ENCODE measurements around the gene ANKRD7.

The ANKRD7 gene

DNA sequence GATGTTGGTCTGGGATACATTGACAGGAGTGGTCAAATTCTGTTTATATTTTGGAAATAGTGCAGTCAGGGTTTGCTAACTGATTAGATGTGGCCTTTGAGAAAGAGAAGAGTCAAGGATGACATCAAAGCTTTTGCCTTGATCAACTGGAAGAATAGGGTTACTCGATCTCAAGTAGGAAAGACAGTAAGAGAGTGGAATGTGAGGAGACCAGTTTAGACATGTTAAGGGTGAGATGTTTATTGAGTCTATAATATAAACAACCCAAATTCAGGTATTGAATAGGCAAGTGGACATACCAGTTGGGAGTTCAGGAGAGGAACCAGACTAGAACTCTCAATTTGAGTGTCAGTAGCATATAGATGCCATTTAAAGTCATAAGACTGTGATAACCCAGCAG, 1.9 kb upstream of the ANKRD7 start:
- TF ChIP-seq EZH2 (optimal IDR thresholded peaks at IDR 0.05; ENCODE audit: low read depth, low read length) (no peak), EZH2phosphoT487 (IDR thresholded peaks at IDR 0.05; ENCODE audit: low read length) (no peak)
- TF ChIP-seq, protein P1, sequence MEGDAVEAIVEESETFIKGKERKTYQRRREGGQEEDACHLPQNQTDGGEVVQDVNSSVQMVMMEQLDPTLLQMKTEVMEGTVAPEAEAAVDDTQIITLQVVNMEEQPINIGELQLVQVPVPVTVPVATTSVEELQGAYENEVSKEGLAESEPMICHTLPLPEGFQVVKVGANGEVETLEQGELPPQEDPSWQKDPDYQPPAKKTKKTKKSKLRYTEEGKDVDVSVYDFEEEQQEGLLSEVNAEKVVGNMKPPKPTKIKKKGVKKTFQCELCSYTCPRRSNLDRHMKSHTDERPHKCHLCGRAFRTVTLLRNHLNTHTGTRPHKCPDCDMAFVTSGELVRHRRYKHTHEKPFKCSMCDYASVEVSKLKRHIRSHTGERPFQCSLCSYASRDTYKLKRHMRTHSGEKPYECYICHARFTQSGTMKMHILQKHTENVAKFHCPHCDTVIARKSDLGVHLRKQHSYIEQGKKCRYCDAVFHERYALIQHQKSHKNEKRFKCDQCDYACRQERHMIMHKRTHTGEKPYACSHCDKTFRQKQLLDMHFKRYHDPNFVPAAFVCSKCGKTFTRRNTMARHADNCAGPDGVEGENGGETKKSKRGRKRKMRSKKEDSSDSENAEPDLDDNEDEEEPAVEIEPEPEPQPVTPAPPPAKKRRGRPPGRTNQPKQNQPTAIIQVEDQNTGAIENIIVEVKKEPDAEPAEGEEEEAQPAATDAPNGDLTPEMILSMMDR (IDR thresholded peaks at IDR 0.05; ENCODE audit: low read length), result no peak
- Histone ChIP-seq H3K9ac (ENCODE audit: low read length) (no peak overlapping the region), H3K9me3 (replicated peaks; ENCODE audit: insufficient read depth, low read length) (no peaks in the 10 kb centered on the region), H3F3A (ENCODE audit: insufficient read depth, low read length) (no peaks in the 10 kb centered on the region), H3K4me2 (ENCODE audit: low read depth, low read length) (no peak overlapping the region), H3K4me3 (ENCODE audit: low read length) (no peak overlapping the region), H3K36me3 (replicated peaks; ENCODE audit: insufficient read depth, low read length) (no peaks in the 10 kb centered on the region), H4K20me1 (ENCODE audit: insufficient read depth, low read length) (no peaks in the 10 kb centered on the region), H2AFZ (ENCODE audit: low read length) (no peak overlapping the region), H3K27me3 (replicated peaks; ENCODE audit: insufficient read depth, low read length) (no peaks in the 10 kb centered on the region), H3K79me2 (ENCODE audit: low read length) (no peaks in the 10 kb centered on the region), H3K4me1 (ENCODE audit: low read length) (no peaks in the 10 kb centered on the region), H3K27ac (ENCODE audit: low read length) (no peak overlapping the region), H3K9me2 (replicated peaks; ENCODE audit: insufficient read depth, low read length) (no peaks in the 10 kb centered on the region)
- no peak for DNase-seq

- Histone ChIP-seq H3K9me2 (replicated peaks; ENCODE audit: insufficient read depth, low read length) (no peaks in the 10 kb centered on the region), H3K27me3 (replicated peaks; ENCODE audit: insufficient read depth, low read length) (no peaks in the 10 kb centered on the region), H3K4me1 (ENCODE audit: low read length) (0 out of 2 replicates have a peak, but pooled peaks cover 6% of the 10 kb centered on the region), H3K9ac (ENCODE audit: low read length) (no peak overlapping the region), H3K36me3 (replicated peaks; ENCODE audit: insufficient read depth, low read length) (no peaks in the 10 kb centered on the region), H2AFZ (ENCODE audit: low read length) (no peak overlapping the region), H3K4me2 (ENCODE audit: low read depth, low read length) (no peak overlapping the region), H3K4me3 (ENCODE audit: low read length) (no peak overlapping the region), H3F3A (ENCODE audit: insufficient read depth, low read length) (no peaks in the 10 kb centered on the region), H3K27ac (ENCODE audit: low read length) (no peak overlapping the region), H3K79me2 (ENCODE audit: low read length) (no peaks in the 10 kb centered on the region), H4K20me1 (ENCODE audit: insufficient read depth, low read length) (no peaks in the 10 kb centered on the region), H3K9me3 (replicated peaks; ENCODE audit: insufficient read depth, low read length) (no peaks in the 10 kb centered on the region)
- TF ChIP-seq, protein P1 (IDR thresholded peaks at IDR 0.05; ENCODE audit: low read length), result no peak
- TF ChIP-seq EZH2 (optimal IDR thresholded peaks at IDR 0.05; ENCODE audit: low read depth, low read length) (no peak), EZH2phosphoT487 (IDR thresholded peaks at IDR 0.05; ENCODE audit: low read length) (no peak)
- DNase-seq, result no peak
These were observed 8.3 kb downstream of the ANKRD7 start for GRCh38 chr7:118232837-118233236.

- no peak for DNase-seq
- TF ChIP-seq, protein P1 (IDR thresholded peaks at IDR 0.05; ENCODE audit: low read length), result no peak
- TF ChIP-seq EZH2phosphoT487 (IDR thresholded peaks at IDR 0.05; ENCODE audit: low read length) (no peak), EZH2 (optimal IDR thresholded peaks at IDR 0.05; ENCODE audit: low read depth, low read length) (no peak)
- Histone ChIP-seq H3K36me3 (replicated peaks; ENCODE audit: insufficient read depth, low read length) (no peaks in the 10 kb centered on the region), H3F3A (ENCODE audit: insufficient read depth, low read length) (no peaks in the 10 kb centered on the region), H3K27me3 (replicated peaks; ENCODE audit: insufficient read depth, low read length) (no peaks in the 10 kb centered on the region), H2AFZ (ENCODE audit: low read length) (no peak overlapping the region), H3K9me3 (replicated peaks; ENCODE audit: insufficient read depth, low read length) (no peaks in the 10 kb centered on the region), H3K9me2 (replicated peaks; ENCODE audit: insufficient read depth, low read length) (no peaks in the 10 kb centered on the region), H3K27ac (ENCODE audit: low read length) (no peak overlapping the region), H3K4me2 (ENCODE audit: low read depth, low read length) (no peak overlapping the region), H3K4me1 (ENCODE audit: low read length) (0 out of 2 replicates have a peak, but pooled peaks cover 5% of the 10 kb centered on the region), H3K79me2 (ENCODE audit: low read length) (no peaks in the 10 kb centered on the region), H3K4me3 (ENCODE audit: low read length) (no peak overlapping the region), H3K9ac (ENCODE audit: low read length) (no peak overlapping the region), H4K20me1 (ENCODE audit: insufficient read depth, low read length) (no peaks in the 10 kb centered on the region)
These were observed 9.3 kb downstream of the ANKRD7 start for GRCh38 chr7:118233799-118234198.

Measured in MM.1S (cell line).